Cardiac muscle cell (in vitro differentiated cells and primary cell): ENCODE data around the gene POP4. TPM values are rescaled to one million over a fixed set of nuclear protein-coding genes. Genes with fewer than 3 reads are reported as not detected.

Experiments used
- DNase-seq, 2 donors: peaks; one replicate each; pipeline versions ENCODE4 v3.0.0 to v3.0.0-alpha.2; 2010 to 2017; ENCODE audit warnings: low read depth in 1 of 2, low spot score in 1 of 2
- H3K27ac ChIP-seq: fragments of 200-600 bp; sonication (generic); 2 replicates; pipeline ENCODE4 v1.5.1; 2016
- H3K27me3 ChIP-seq: fragments of 200-600 bp; sonication (generic); 2 replicates; pipeline ENCODE4 v1.6.0; 2016; ENCODE audit warnings: control low read depth
- H3K36me3 ChIP-seq: fragments of 200-600 bp; sonication (generic); 2 replicates; pipeline ENCODE4 v1.5.1; 2016; ENCODE audit warnings: control low read depth
- H3K4me1 ChIP-seq: fragments of 200-600 bp; sonication (generic); 2 replicates; pipeline ENCODE4 v1.8.1; 2017; ENCODE audit warnings: low read depth, mild to moderate bottlenecking, mixed run types
- H3K4me3 ChIP-seq: fragments of 200-600 bp; sonication (generic); 2 replicates; pipeline ENCODE4 v1.5.1; 2016; ENCODE audit warnings: mild to moderate bottlenecking
- H3K9me3 ChIP-seq: fragments of 200-600 bp; sonication (generic); 2 replicates; pipeline ENCODE4 v1.5.1; 2017; ENCODE audit warnings: low read depth, mild to moderate bottlenecking, control low read depth
- polyA plus RNA-seq: library from polyadenylated mRNA; unstranded; fragments of >200 nt; fragmentation: Nextera tagmentation; extraction: Ambion mirVana; gene quantifications from 2 replicates; pipeline ENCODE4 v1.2.1, GENCODE V29; 2016
- total RNA-seq: library from RNA; depleted of rRNA; stranded (reverse); fragments of >200 nt; gene quantifications from 2 replicates; pipeline ENCODE4 v1.2.3, GENCODE V29; 2016
- TF ChIP-seq, protein P1 (sequence below): IDR thresholded peaks from 2 replicates; pipeline ENCODE4 v1.5.1; 2012; ENCODE audit warnings: low read depth, mild to moderate bottlenecking, low read length

The POP4 gene
- total and polyA plus RNA-seq, 2 experiments from 2014 or later: 32.0 to 86.7 TPM

DNA sequence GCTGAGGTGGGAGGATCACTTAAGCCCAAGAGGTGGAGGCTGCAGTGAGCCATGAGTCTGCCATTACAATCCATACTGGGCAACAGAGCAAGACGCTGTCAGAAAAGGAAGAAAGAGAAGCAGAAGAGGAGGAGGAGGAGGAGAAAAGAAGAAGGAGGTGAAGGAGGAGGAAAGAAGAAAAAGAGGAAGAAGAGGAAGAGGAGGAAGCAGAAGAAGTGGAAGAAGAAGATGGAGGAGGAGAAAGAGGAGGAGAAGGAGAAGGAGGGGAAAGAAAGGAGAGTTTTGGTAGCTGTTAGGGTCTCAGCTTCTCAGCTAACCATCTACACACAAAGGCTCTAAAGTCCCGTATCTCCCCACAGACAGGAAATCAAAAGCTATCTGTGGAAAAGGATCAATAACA, 35.5 kb downstream of the POP4 start:
- no peaks in the 10 kb centered on the region for H3K27me3 ChIP-seq

GRCh38 chr19:29643361-29643935, 37.4 kb downstream of the POP4 start:
- Histone ChIP-seq H3K9me3 (no peaks in the 10 kb centered on the region), H3K4me1 (no peaks in the 10 kb centered on the region), H3K27ac (no peak overlapping the region), H3K4me3 (no peak overlapping the region), H3K36me3 (no peaks in the 10 kb centered on the region), H3K27me3 (no peaks in the 10 kb centered on the region)
- no peak for DNase-seq
- TF ChIP-seq, protein P1, sequence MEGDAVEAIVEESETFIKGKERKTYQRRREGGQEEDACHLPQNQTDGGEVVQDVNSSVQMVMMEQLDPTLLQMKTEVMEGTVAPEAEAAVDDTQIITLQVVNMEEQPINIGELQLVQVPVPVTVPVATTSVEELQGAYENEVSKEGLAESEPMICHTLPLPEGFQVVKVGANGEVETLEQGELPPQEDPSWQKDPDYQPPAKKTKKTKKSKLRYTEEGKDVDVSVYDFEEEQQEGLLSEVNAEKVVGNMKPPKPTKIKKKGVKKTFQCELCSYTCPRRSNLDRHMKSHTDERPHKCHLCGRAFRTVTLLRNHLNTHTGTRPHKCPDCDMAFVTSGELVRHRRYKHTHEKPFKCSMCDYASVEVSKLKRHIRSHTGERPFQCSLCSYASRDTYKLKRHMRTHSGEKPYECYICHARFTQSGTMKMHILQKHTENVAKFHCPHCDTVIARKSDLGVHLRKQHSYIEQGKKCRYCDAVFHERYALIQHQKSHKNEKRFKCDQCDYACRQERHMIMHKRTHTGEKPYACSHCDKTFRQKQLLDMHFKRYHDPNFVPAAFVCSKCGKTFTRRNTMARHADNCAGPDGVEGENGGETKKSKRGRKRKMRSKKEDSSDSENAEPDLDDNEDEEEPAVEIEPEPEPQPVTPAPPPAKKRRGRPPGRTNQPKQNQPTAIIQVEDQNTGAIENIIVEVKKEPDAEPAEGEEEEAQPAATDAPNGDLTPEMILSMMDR: no peak

More for the DNA sequence above, 35.5 kb downstream of the POP4 start:
- TF ChIP-seq, protein P1: no peak
- Histone ChIP-seq H3K36me3 (no peaks in the 10 kb centered on the region), H3K4me3 (no peak overlapping the region), H3K4me1 (no peaks in the 10 kb centered on the region), H3K9me3 (no peaks in the 10 kb centered on the region), H3K27ac (no peak overlapping the region)
- DNase-seq: no peak

GRCh38 chr19:29644210-29644609, 38.1 kb downstream of the POP4 start:
- TF ChIP-seq, protein P1: no peak
- H3K4me3 ChIP-seq: no peak overlapping the region
- no peak for DNase-seq
- no peaks in the 10 kb centered on the region for H3K27me3 ChIP-seq
- no peaks in the 10 kb centered on the region for H3K4me1 ChIP-seq
- no peaks in the 10 kb centered on the region for H3K36me3 ChIP-seq
- H3K9me3 ChIP-seq: no peaks in the 10 kb centered on the region
- H3K27ac ChIP-seq: no peak overlapping the region

DNA sequence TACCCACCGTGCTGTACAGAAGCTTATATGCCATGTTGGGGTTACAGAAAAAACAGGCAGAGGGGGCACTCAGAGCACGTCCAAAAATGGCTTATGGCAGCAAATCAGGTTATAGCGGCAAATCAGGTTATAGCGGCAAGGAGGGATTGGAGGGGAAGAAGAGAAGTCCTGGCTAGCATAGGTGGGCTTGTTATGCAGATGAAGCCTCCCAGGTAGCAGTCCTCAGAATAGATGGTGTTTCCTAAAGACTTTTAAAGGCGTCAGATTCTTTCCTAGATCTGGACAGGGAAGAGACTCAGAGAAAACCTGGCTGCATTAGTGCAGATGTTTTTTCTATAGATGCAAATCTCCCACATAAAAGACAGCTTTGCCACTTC, 39.4 kb downstream of the POP4 start:
- H3K27ac ChIP-seq: no peak overlapping the region
- H3K4me3 ChIP-seq: no peak overlapping the region
- H3K4me1 ChIP-seq: no peaks in the 10 kb centered on the region
- TF ChIP-seq, protein P1: no peak
- no peak for DNase-seq
- H3K27me3 ChIP-seq: no peaks in the 10 kb centered on the region
- H3K36me3 ChIP-seq: no peaks in the 10 kb centered on the region
- H3K9me3 ChIP-seq: no peaks in the 10 kb centered on the region

DNA sequence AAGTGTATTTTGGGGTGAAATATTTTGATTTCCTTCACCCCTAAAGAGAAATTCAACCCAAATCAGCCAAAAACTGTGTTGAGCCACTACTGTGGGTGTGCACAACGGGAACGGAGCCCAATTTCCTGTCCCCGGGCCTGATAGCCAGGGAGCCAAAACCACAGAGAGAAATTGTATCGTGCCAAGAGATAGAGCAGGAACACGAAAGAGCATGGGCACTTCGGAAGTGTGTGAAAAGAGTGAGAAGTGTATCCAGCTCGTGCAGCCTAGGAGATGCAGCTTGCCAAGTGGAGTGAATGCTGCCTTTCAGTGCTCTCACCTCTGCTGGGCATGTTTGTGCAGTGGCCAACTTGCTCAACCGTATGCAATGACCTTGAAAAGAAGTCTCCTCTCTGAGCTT, 39.8 kb downstream of the POP4 start:
- Histone ChIP-seq H3K27ac (no peak overlapping the region), H3K4me3 (no peak overlapping the region), H3K36me3 (no peaks in the 10 kb centered on the region), H3K27me3 (no peaks in the 10 kb centered on the region), H3K9me3 (no peaks in the 10 kb centered on the region), H3K4me1 (no peaks in the 10 kb centered on the region)
- TF ChIP-seq, protein P1: no peak
- DNase-seq: peak in 1 of 2 donors; percentile 89
